ENCODE measurements around the gene PLAAT3.
A peak's percentile ranks its signal among the peaks of the same experiment; 100 is the strongest.
"Not testable (repeated sequence)": the region's sequence is repeated elsewhere in the genome, so short reads cannot be mapped to it uniquely, and the experiment has no call there.

Gene PLAAT3

DNA sequence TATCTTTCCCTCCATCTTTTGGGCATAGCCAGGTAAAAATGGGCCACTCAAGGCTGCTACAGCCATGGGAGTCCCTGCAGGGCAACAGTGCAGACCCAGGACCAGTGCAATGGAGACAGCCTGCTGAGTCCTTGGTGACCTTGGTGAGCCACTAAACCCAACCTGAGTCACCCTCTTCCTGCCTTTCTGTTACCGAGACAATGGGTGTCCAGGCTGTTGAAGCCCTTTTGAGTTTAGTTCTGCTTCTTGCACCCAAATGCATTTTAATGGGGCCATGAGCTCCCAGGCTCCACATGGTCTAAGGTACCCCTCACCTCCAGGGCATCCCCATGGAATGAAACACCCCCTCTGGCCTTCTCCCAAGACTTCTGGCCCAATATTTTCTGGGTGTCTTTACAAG, 78.5 kb downstream of the PLAAT3 start:
- H3K27me3 ChIP-seq (ENCODE audit: control insufficient read depth, insufficient read depth, low read length), result no peaks in the 10 kb centered on the region
- H3K4me1 ChIP-seq (ENCODE audit: control insufficient read depth, insufficient read depth, low read length), result peaks cover 32% of the 10 kb centered on the region
- no peak overlapping the region for H3K9ac ChIP-seq (ENCODE audit: low read length)
- no peaks in the 10 kb centered on the region for H3K36me3 ChIP-seq (ENCODE audit: control insufficient read depth, insufficient read depth, low read length)
- H3K4me3 ChIP-seq (ENCODE audit: low read depth, low read length), result no peak overlapping the region
- H3K27ac ChIP-seq (ENCODE audit: low read depth, low read length), result no peak overlapping the region
- no peaks in the 10 kb centered on the region for H3K9me3 ChIP-seq (ENCODE audit: control insufficient read depth, insufficient read depth, low read depth, low read length)

DNA sequence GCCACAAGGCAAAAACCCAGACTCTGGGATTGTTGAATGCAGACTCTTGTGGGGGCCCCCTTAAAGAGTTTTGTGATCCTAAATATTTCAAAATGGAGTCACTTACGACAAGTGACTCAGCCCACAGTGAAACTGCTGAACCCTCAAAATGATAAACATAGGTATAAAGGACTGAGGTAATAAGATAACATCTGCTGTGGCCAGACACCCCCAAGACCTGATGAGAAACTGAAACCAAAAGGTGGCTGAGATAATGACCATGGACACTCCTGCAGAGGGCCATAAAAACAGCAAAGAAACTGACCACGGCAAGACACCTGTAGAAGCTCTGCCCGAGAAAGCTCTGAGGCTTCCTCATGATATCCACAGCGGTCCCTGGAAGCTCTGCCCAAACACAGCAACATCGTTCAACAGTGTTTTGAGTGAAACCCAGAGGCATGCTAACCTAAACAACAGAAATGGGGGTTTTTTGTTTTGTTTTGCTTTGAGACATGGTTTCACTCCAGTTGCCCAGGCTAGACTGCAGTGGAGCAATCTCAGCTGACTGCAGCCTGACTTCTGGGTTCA, 79.3 kb downstream of the PLAAT3 start:
- H3K9ac ChIP-seq (ENCODE audit: low read length), result no peak overlapping the region
- H3K27ac ChIP-seq (ENCODE audit: low read depth, low read length), result no peak overlapping the region
- H3K9me3 ChIP-seq (ENCODE audit: control insufficient read depth, insufficient read depth, low read depth, low read length), result no peaks in the 10 kb centered on the region
- no peak overlapping the region for H3K4me3 ChIP-seq (ENCODE audit: low read depth, low read length)
- H3K36me3 ChIP-seq (ENCODE audit: control insufficient read depth, insufficient read depth, low read length), result no peaks in the 10 kb centered on the region
- H3K27me3 ChIP-seq (ENCODE audit: control insufficient read depth, insufficient read depth, low read length), result no peaks in the 10 kb centered on the region
- H3K4me1 ChIP-seq (ENCODE audit: control insufficient read depth, insufficient read depth, low read length), result peaks cover 35% of the 10 kb centered on the region

DNA sequence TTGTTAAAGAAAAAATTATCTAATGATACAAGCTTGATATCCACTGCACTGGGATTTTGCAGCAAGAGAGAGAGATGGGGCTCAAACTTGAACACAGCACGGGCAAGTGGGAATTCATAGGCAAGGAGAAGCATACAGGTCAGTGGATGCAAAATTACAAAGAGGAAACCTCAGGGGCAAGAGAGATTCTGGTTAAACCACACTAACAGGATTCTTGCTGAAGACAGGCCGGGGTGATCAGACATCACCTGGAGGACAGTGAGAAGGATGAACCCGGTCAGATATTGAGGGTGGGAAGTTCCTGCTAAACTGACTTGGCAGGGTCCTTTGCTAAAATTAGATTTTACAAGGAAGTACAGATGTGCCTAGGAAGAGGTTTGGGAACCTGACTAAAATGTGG, 80.2 kb downstream of the PLAAT3 start:
- no peak overlapping the region for H3K4me3 ChIP-seq (ENCODE audit: low read depth, low read length)
- H3K4me1 ChIP-seq (ENCODE audit: control insufficient read depth, insufficient read depth, low read length), result peaks cover 42% of the 10 kb centered on the region
- no peaks in the 10 kb centered on the region for H3K9me3 ChIP-seq (ENCODE audit: control insufficient read depth, insufficient read depth, low read depth, low read length)
- no peaks in the 10 kb centered on the region for H3K36me3 ChIP-seq (ENCODE audit: control insufficient read depth, insufficient read depth, low read length)
- H3K27ac ChIP-seq (ENCODE audit: low read depth, low read length), result no peak overlapping the region; the same call in 1 of the 2 replicates
- no peaks in the 10 kb centered on the region for H3K27me3 ChIP-seq (ENCODE audit: control insufficient read depth, insufficient read depth, low read length)
- no peak overlapping the region for H3K9ac ChIP-seq (ENCODE audit: low read length)

DNA sequence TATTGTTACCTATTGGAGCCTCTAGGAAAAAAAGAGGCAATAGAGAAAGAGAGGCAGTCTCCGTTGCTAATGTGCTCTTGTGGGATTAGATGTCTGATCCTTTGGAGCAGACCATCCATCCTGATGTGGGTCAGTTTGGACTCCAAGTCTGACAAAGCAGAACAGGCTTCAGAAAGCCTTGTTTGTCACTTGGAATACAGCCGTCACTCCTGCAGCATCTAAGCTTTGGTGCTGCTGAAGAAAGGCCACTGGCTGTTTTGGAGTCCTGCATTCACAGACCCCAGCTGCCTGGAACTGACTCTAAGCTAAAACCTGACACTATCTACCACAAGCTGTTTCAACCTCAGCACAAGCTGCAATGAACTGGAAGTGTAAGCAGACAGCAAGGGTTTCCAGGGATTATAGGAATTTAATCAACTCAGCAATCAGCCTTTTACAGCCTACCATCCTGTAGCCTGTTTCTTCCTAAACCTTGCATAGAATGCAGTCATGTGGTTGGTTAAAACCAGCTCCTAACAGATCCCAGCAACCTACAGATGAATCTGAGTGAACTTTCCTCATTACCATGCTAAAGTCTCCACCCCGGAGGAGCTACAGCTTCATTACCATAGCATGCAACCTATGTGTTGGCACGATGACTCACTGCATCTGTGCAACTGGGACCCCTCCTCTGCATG, 81.3 kb downstream of the PLAAT3 start:
- no peaks in the 10 kb centered on the region for H3K27me3 ChIP-seq (ENCODE audit: control insufficient read depth, insufficient read depth, low read length)
- H3K4me3 ChIP-seq (ENCODE audit: low read depth, low read length), result peak overlapping the region; percentile 4; the same call in 1 of the 2 replicates
- H3K36me3 ChIP-seq (ENCODE audit: control insufficient read depth, insufficient read depth, low read length), result no peaks in the 10 kb centered on the region
- H3K27ac ChIP-seq (ENCODE audit: low read depth, low read length), result peak overlapping the region; percentile 86
- H3K9me3 ChIP-seq (ENCODE audit: control insufficient read depth, insufficient read depth, low read depth, low read length), result no peaks in the 10 kb centered on the region
- H3K4me1 ChIP-seq (ENCODE audit: control insufficient read depth, insufficient read depth, low read length), result peaks cover 46% of the 10 kb centered on the region
- peak overlapping the region; percentile 68 for H3K9ac ChIP-seq (ENCODE audit: low read length)

DNA sequence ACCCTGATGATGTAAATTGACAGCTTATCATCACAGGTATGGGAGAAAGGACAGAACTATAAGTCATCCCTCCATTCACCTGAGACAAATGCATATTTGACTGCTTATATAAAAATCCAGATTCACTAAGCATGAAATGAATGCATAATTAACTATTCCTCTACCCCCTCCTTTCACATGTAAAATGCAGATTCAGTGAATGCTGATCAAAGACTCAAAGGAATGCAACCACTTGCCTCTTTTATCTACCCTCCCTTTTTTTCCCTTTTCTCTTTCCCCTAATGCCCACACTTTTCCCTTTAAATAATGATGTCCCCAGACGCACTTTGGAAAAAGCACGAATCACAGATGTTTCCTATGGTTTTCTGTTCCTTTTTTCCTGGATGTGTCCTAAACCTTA, 82.1 kb downstream of the PLAAT3 start:
- peaks cover 48% of the 10 kb centered on the region for H3K4me1 ChIP-seq (ENCODE audit: control insufficient read depth, insufficient read depth, low read length)
- peak overlapping the region; percentile 68 for H3K9ac ChIP-seq (ENCODE audit: low read length)
- H3K4me3 ChIP-seq (ENCODE audit: low read depth, low read length), result peak overlapping the region; percentile 17; the same call in 1 of the 2 replicates
- peak overlapping the region; percentile 86 for H3K27ac ChIP-seq (ENCODE audit: low read depth, low read length)
- H3K9me3 ChIP-seq (ENCODE audit: control insufficient read depth, insufficient read depth, low read depth, low read length), result no peaks in the 10 kb centered on the region
- H3K36me3 ChIP-seq (ENCODE audit: control insufficient read depth, insufficient read depth, low read length), result no peaks in the 10 kb centered on the region
- no peaks in the 10 kb centered on the region for H3K27me3 ChIP-seq (ENCODE audit: control insufficient read depth, insufficient read depth, low read length)

DNA sequence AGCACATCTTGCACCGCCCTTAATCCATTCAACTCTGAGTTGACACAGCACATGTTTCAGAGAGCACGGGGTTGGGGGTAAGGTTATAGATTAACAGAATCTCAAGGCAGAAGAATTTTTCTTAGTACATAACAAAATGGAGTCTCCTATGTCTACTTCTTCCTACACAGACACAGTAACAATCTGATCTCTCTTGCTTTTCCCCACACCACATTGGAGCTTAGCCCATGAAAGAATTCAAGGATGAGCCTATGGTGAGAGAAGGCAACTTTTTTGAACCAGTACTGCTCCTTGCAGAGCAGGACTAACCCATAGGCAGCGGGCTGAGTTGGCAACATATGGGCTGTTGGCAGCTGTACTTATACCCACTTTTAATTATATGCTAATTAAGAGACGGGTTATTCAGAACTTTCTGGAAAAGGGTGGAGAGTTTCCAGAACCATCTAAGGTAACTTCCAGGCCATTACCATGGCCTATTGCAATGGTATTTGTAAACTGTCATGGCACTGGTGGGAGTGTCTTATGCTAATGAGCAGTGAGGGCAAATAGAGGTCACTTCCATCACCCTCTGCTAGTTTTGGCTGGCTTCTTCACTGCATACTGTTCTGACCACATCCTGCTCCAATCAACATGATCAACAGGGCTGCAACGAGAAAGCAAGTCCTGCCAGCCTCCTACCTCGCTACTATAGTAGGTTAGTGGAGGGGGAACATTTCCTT, 83.0 kb downstream of the PLAAT3 start:
- H3K27me3 ChIP-seq (ENCODE audit: control insufficient read depth, insufficient read depth, low read length); H3K36me3 ChIP-seq (ENCODE audit: control insufficient read depth, insufficient read depth, low read length); H3K9me3 ChIP-seq (ENCODE audit: control insufficient read depth, insufficient read depth, low read depth, low read length): not testable (repeated sequence)
- Histone ChIP-seq H3K9ac (ENCODE audit: low read length) (peak overlapping the region; percentile 85), H3K4me1 (ENCODE audit: control insufficient read depth, insufficient read depth, low read length) (peaks cover 48% of the 10 kb centered on the region), H3K27ac (ENCODE audit: low read depth, low read length) (peak overlapping the region; percentile 86), H3K4me3 (ENCODE audit: low read depth, low read length) (0 out of 2 replicates have a peak overlapping the region, but pooled peaks have one; percentile 17)

DNA sequence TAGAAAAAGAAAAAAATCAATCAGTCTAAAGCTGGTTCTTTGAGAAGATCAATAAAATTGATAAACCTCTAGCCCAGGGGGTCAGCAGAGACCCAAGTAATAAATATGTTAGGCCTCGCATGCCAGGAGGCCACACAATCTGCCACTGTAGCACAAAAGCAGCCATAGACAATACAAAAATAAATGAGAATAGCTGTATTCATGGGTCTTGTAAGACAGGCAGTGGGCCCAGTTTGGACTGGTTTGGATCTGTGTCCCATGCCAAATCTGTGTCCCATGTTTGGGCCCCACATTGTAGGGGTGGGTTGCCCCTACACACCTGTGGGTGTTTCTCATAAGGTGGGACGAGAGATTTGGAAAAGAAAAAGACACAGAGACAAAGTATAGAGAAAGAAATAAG, 84.2 kb downstream of the PLAAT3 start:
- peak overlapping the region; percentile 93 for H3K27ac ChIP-seq (ENCODE audit: low read depth, low read length)
- H3K36me3 ChIP-seq (ENCODE audit: control insufficient read depth, insufficient read depth, low read length), result no peaks in the 10 kb centered on the region
- peak overlapping the region; percentile 7 for H3K4me3 ChIP-seq (ENCODE audit: low read depth, low read length)
- H3K4me1 ChIP-seq (ENCODE audit: control insufficient read depth, insufficient read depth, low read length), result peaks cover 48% of the 10 kb centered on the region
- peak overlapping the region; percentile 89 for H3K9ac ChIP-seq (ENCODE audit: low read length)
- no peaks in the 10 kb centered on the region for H3K27me3 ChIP-seq (ENCODE audit: control insufficient read depth, insufficient read depth, low read length)
- H3K9me3 ChIP-seq (ENCODE audit: control insufficient read depth, insufficient read depth, low read depth, low read length), result no peaks in the 10 kb centered on the region; the same call in 1 of the 2 replicates

DNA sequence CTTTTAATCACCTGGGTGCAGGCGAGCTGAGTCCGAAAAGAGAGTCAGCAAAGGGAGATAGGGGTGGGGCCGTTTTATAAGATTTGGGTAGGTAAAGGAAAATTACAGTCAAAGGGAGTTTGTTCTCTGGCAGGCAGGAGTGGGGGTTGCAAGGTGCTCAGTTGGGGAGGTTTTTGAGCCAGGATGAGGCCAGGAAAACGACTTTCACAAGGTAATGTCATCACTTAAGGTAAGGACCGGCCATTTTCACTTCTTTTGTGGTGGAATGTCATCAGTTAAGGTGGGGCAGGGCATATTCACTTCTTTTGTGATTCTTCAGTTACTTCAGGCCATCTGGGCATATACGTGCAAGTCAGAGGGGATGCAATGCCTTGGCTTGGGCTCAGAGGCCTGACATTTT, 84.9 kb downstream of the PLAAT3 start:
- not testable (repeated sequence) for H3K27me3 ChIP-seq (ENCODE audit: control insufficient read depth, insufficient read depth, low read length); H3K36me3 ChIP-seq (ENCODE audit: control insufficient read depth, insufficient read depth, low read length); H3K9me3 ChIP-seq (ENCODE audit: control insufficient read depth, insufficient read depth, low read depth, low read length)
- H3K4me3 ChIP-seq (ENCODE audit: low read depth, low read length), result peak overlapping the region; percentile 7; the same call in 1 of the 2 replicates
- H3K9ac ChIP-seq (ENCODE audit: low read length), result peak overlapping the region; percentile 89
- H3K4me1 ChIP-seq (ENCODE audit: control insufficient read depth, insufficient read depth, low read length), result peaks cover 48% of the 10 kb centered on the region
- H3K27ac ChIP-seq (ENCODE audit: low read depth, low read length), result peak overlapping the region; percentile 93

DNA sequence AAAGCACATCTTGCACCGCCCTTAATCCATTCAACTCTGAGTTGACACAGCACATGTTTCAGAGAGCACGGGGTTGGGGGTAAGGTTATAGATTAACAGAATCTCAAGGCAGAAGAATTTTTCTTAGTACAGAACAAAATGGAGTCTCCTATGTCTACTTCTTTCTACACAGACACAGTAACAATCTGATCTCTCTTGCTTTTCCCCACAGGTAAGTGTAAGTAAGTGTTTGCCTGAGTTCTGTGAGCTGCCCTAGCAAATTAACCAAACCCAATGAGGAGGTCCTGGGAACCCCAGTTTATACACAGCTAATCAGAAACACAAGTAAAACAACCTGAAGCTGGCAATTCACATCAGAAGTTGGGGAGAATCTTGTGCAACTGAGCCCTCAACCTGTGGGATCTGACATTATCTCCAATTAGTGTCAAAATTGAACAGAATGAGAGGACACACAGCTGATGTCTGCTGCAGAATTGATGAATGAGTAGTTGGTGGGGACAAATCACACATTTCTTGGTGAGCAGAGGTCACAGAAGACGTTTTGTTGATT, 85.4 kb downstream of the PLAAT3 start:
- H3K36me3 ChIP-seq (ENCODE audit: control insufficient read depth, insufficient read depth, low read length); H3K27me3 ChIP-seq (ENCODE audit: control insufficient read depth, insufficient read depth, low read length); H3K9me3 ChIP-seq (ENCODE audit: control insufficient read depth, insufficient read depth, low read depth, low read length): not testable (repeated sequence)
- H3K27ac ChIP-seq (ENCODE audit: low read depth, low read length), result peak overlapping the region; percentile 93
- peaks cover 45% of the 10 kb centered on the region for H3K4me1 ChIP-seq (ENCODE audit: control insufficient read depth, insufficient read depth, low read length)
- H3K9ac ChIP-seq (ENCODE audit: low read length), result peak overlapping the region; percentile 89
- peak overlapping the region; percentile 19; the same call in 1 of the 2 replicates for H3K4me3 ChIP-seq (ENCODE audit: low read depth, low read length)

DNA sequence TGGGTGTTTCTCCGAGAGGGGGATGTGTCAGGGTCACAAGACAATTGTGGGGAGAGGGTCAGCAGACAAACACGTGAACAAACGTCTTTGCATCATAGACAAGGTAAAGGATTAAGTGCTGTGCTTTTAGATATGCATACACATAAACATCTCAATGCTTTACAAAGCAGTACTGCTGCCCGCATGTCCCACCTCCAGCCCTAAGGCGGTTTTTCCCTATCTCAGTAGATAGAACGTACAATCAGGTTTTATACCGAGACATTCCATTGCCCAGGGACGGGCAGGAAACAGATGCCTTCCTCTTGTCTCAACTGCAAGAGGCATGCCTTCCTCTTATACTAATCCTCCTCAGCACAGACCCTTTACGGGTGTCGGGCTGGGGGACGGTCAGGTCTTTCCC, 86.1 kb downstream of the PLAAT3 start:
- peaks cover 40% of the 10 kb centered on the region for H3K4me1 ChIP-seq (ENCODE audit: control insufficient read depth, insufficient read depth, low read length)
- H3K27ac ChIP-seq (ENCODE audit: low read depth, low read length), result peak overlapping the region; percentile 91
- H3K4me3 ChIP-seq (ENCODE audit: low read depth, low read length); H3K27me3 ChIP-seq (ENCODE audit: control insufficient read depth, insufficient read depth, low read length); H3K36me3 ChIP-seq (ENCODE audit: control insufficient read depth, insufficient read depth, low read length): not testable (repeated sequence)
- H3K9ac ChIP-seq (ENCODE audit: low read length), result peak overlapping the region; percentile 72
- H3K9me3 ChIP-seq (ENCODE audit: control insufficient read depth, insufficient read depth, low read depth, low read length), result peaks cover 13% of the 10 kb centered on the region

DNA sequence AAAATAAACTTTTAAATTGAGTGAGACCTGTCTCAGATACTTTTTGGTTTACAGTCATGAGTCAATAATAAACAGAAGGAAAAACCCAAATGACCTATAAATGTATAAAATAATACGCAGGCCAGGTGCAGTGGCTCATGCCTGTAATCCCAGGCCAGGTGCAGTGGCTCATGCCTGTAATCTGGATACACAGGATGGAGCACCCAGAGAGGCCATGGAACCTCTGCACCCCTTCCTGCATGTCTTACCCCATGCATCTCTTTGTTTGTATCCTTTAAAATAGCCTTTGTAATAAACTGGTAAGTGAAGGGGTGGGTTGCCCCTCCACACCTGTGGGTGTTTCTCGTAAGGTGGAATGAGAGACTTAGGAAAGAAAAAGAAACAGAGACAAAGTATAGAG, 86.6 kb downstream of the PLAAT3 start:
- Histone ChIP-seq H3K4me3 (ENCODE audit: low read depth, low read length) (no peak overlapping the region), H3K27me3 (ENCODE audit: control insufficient read depth, insufficient read depth, low read length) (no peaks in the 10 kb centered on the region), H3K9ac (ENCODE audit: low read length) (peak overlapping the region; percentile 72), H3K27ac (ENCODE audit: low read depth, low read length) (peak overlapping the region; percentile 91), H3K36me3 (ENCODE audit: control insufficient read depth, insufficient read depth, low read length) (0 out of 2 replicates have a peak, but pooled peaks cover 4% of the 10 kb centered on the region), H3K4me1 (ENCODE audit: control insufficient read depth, insufficient read depth, low read length) (peaks cover 35% of the 10 kb centered on the region), H3K9me3 (ENCODE audit: control insufficient read depth, insufficient read depth, low read depth, low read length) (peaks cover 17% of the 10 kb centered on the region)
